OCI-LY7 (cell line): Measurements from ENCODE around the gene LPXN. TPM values are rescaled to one million over a fixed set of nuclear protein-coding genes. Genes with fewer than 3 reads are reported as not detected.

Source experiments
- BruUV-seq: library from RNA; stranded (reverse); fragments of 400-500 nt; replicated peaks from 2 replicates; lab custom pipeline; 2021; lab: Mats Ljungman, UMichigan
- CTCF ChIA-PET: fragments of 300-600 bp; sonication (Branson Sonifier 250); formaldehyde crosslinking; loops from one replicate; lab custom pipeline; 2022; ENCODE audit warnings: antibody characterized with exemption; ENCODE audit not compliant: unreplicated experiment; lab: Charles Lee
- POLR2A ChIA-PET: fragments of 300-600 bp; sonication (Branson Sonifier 250); formaldehyde crosslinking; loops from one replicate; lab custom pipeline; 2022; ENCODE audit warnings: antibody characterized with exemption; lab: Charles Lee
- DNase-seq: peaks from one replicate; pipeline ENCODE4 v3.0.0-alpha.2; 2015; ENCODE audit warnings: low spot score
- H2AFZ ChIP-seq: fragments of 200-600 bp; sonication (generic), shearing (Covaris generic); 2 replicates; pipeline ENCODE4 v1.6.1; 2014; ENCODE audit warnings: mild to moderate bottlenecking, antibody characterized with exemption, low read length, moderate library complexity
- H3K27ac ChIP-seq: fragments of 200-600 bp; sonication (generic); 2 replicates; pipeline ENCODE4 v1.5.1; 2014; ENCODE audit warnings: mixed run types, low read depth, mild to moderate bottlenecking, moderate library complexity, low read length, inconsistent platforms; ENCODE audit not compliant: poor library complexity, severe bottlenecking
- H3K36me3 ChIP-seq: fragments of 200-600 bp; sonication (generic); 2 replicates; pipeline ENCODE4 v1.6.1; 2014; ENCODE audit warnings: mild to moderate bottlenecking, antibody characterized with exemption, low read length, moderate library complexity, mixed read lengths; ENCODE audit not compliant: insufficient read depth
- H3K4me1 ChIP-seq: fragments of 200-600 bp; sonication (generic); 2 replicates; pipeline ENCODE4 v1.5.1; 2014; ENCODE audit warnings: mild to moderate bottlenecking, low read length; ENCODE audit not compliant: insufficient read depth, poor library complexity, severe bottlenecking
- H3K4me2 ChIP-seq: fragments of 200-600 bp; sonication (generic); 2 replicates; pipeline ENCODE4 v1.6.1; 2014; ENCODE audit warnings: mild to moderate bottlenecking, low read length
- H3K4me3 ChIP-seq: fragments of 200-600 bp; sonication (generic); 2 replicates; pipeline ENCODE4 v1.5.1; 2014; ENCODE audit warnings: mild to moderate bottlenecking, low read depth, low read length; ENCODE audit not compliant: poor library complexity, severe bottlenecking
- H3K79me2 ChIP-seq: fragments of 200-600 bp; sonication (generic); 2 replicates; pipeline ENCODE4 v1.6.1; 2016; ENCODE audit warnings: low read depth, mild to moderate bottlenecking, low read length, moderate library complexity, mixed read lengths; ENCODE audit not compliant: insufficient read depth
- H3K9me2 ChIP-seq: fragments of 200-600 bp; sonication (generic); 2 replicates; pipeline ENCODE4 v1.6.1; 2016; ENCODE audit warnings: mild to moderate bottlenecking, low read length, mixed read lengths; ENCODE audit not compliant: insufficient read depth
- H3K9me3 ChIP-seq: fragments of 200-600 bp; sonication (generic); 2 replicates; pipeline ENCODE4 v1.6.1; 2014; ENCODE audit warnings: mild to moderate bottlenecking, mixed run types, low read length, mixed read lengths
- H4K20me1 ChIP-seq: fragments of 200-600 bp; sonication (generic); 2 replicates; pipeline ENCODE4 v1.6.1; 2014; ENCODE audit warnings: mild to moderate bottlenecking, antibody characterized with exemption, low read length, moderate library complexity, mixed read lengths; ENCODE audit not compliant: insufficient read depth
- EZH2phosphoT487 ChIP-seq: fragments of 200-600 bp; sonication (generic); IDR thresholded peaks from 2 replicates; pipeline ENCODE4 v1.6.1; 2018; ENCODE audit warnings: low read depth, borderline replicate concordance, mild to moderate bottlenecking, mixed run types, antibody characterized with exemption, low read length, moderate library complexity, mixed read lengths
- intact Hi-C: fragments of 100-400 bp; cut with micrococcal nuclease; formaldehyde crosslinking; loops from one replicate; pipeline ENCODE4 v1.10.0; 2022; ENCODE audit not compliant: unreplicated experiment
- total RNA-seq, 2 experiments: library from RNA; depleted of rRNA in 1 of 2; stranded (reverse); fragments of >200 nt in 1 of 2; shearing (Covaris generic) in 1 of 2; gene quantifications; 2 replicates each; pipeline ENCODE4 v1.2.3, GENCODE V29; 2014 to 2022
- TF ChIP-seq, protein P1 (sequence below): fragments of 200-600 bp; sonication (generic); conservative IDR thresholded peaks from 2 replicates; pipeline ENCODE4 v1.5.1; 2014; ENCODE audit warnings: mild to moderate bottlenecking, antibody characterized with exemption, low read length, moderate library complexity, mixed read lengths

The LPXN gene
- total RNA-seq, 2 experiments from 2014 or later: 79.3 to 130 TPM

DNA sequence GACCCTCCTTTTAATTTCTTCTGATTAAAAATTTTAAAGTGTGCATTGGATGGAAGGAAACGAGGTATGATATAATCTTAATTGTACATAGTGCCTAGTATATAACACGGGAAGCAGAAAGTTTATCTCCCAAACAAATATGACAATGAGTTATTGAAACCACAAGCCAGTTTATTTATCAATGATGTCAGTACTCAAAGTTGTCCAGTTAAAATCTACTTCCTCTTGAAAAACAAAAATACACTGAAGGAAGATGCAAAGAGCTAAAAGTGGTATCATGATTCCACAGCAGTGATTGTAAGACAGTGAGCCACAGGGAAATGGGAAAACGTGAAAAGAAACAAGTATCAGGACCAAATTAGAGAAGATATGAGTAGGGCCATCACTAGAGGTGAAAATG is 48.9 kb downstream of the LPXN start:
- H4K20me1 ChIP-seq: no peaks in the 10 kb centered on the region
- ChIA-PET CTCF (no interaction called here), POLR2A (interaction anchor here (0.7 to 2.3 kb wide), 6 partner anchors 27 to 581 kb away, joined by 3 to 9 read pairs (median 4); no protein-coding TSS in a partner anchor)
- H3K4me1 ChIP-seq: peaks cover 39% of the 10 kb centered on the region
- no peak for TF ChIP-seq EZH2phosphoT487
- TF ChIP-seq, protein P1, sequence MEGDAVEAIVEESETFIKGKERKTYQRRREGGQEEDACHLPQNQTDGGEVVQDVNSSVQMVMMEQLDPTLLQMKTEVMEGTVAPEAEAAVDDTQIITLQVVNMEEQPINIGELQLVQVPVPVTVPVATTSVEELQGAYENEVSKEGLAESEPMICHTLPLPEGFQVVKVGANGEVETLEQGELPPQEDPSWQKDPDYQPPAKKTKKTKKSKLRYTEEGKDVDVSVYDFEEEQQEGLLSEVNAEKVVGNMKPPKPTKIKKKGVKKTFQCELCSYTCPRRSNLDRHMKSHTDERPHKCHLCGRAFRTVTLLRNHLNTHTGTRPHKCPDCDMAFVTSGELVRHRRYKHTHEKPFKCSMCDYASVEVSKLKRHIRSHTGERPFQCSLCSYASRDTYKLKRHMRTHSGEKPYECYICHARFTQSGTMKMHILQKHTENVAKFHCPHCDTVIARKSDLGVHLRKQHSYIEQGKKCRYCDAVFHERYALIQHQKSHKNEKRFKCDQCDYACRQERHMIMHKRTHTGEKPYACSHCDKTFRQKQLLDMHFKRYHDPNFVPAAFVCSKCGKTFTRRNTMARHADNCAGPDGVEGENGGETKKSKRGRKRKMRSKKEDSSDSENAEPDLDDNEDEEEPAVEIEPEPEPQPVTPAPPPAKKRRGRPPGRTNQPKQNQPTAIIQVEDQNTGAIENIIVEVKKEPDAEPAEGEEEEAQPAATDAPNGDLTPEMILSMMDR: no peak
- H3K9me2 ChIP-seq: no peaks in the 10 kb centered on the region
- no peak overlapping the region for H2AFZ ChIP-seq
- no TSS peak for BruUV-seq
- peak overlapping the region; percentile 61; the same call in 1 of the 2 replicates for H3K4me2 ChIP-seq
- peaks cover 59% of the 10 kb centered on the region for H3K36me3 ChIP-seq
- H3K79me2 ChIP-seq: no peaks in the 10 kb centered on the region
- DNase-seq: no peak
- intact Hi-C loops: loop anchor here (10.0 kb wide), 1 partner anchor 782 kb away; the partner anchor contains the start of gene SELENOH
- H3K4me3 ChIP-seq: no peak overlapping the region
- H3K27ac ChIP-seq: no peak overlapping the region
- H3K9me3 ChIP-seq: no peaks in the 10 kb centered on the region

DNA sequence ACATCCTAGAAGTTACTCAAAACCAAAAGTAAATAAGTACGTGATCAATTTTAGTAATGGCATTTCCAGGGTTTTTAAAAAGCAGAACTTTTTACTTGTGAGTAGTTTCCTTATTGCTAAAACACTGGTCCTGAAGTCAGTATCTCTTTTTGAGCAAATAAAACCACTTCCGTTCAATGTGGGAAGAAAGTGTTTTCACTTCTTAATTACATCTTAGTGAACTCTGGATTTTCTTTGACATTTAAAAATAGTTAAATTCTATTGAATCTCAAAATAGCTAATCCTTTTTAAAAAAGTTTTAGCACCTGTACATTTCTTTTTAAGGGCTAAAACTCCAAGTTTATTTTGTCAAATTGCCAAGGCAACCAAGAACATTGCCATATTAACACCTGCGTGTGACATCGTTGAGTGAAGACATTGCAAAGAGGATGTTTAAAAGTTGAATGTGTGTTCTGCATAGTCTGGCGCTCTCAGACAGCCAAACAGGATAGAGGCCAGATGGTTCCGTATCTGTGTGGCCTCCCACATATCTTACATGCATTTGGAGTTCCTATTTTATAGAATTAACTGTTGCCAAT is 50.5 kb downstream of the LPXN start:
- ChIA-PET CTCF (no interaction called here), POLR2A (interaction anchor here (0.7 to 2.3 kb wide), 4 partner anchors 16 to 52 kb away, joined by 3 to 9 read pairs (median 5); partner anchors contain the start of gene LPXN)
- BruUV-seq: no TSS peak
- DNase-seq: peak; percentile 91
- Histone ChIP-seq H3K27ac (peak overlapping the region; percentile 85), H3K36me3 (peaks cover 45% of the 10 kb centered on the region), H3K9me2 (no peaks in the 10 kb centered on the region), H4K20me1 (no peaks in the 10 kb centered on the region), H3K9me3 (no peaks in the 10 kb centered on the region), H3K4me1 (peaks cover 39% of the 10 kb centered on the region), H3K79me2 (no peaks in the 10 kb centered on the region), H2AFZ (no peak overlapping the region), H3K4me3 (peak overlapping the region; percentile 23), H3K4me2 (peak overlapping the region; percentile 61)
- TF ChIP-seq EZH2phosphoT487: no peak
- TF ChIP-seq, protein P1: no peak
- intact Hi-C loops: loop anchor here (1.0 to 10.0 kb wide), 2 partner anchors 52 to 780 kb away; partner anchors contain the start of gene SELENOH
